AG04449 (cell line): ENCODE data around the gene TAF10.

ENCODE experiments used
- CTCF ChIA-PET: fragments of 350-600 bp; formaldehyde crosslinking; extraction: SDS; loops from one replicate; lab custom pipeline; 2021; ENCODE audit warnings: antibody characterized with exemption; lab: Yijun Ruan, JAX
- POLR2A ChIA-PET: fragments of 400-600, 350-600 bp; formaldehyde crosslinking; extraction: SDS; loops from one replicate; lab custom pipeline; 2020; ENCODE audit warnings: antibody characterized with exemption, inconsistent platforms; lab: Yijun Ruan, JAX
- DNase-seq: peaks from one replicate; pipeline ENCODE4 v3.0.0-alpha.2; 2010; ENCODE audit warnings: low read depth, low spot score
- H3K4me3 ChIP-seq: 2 replicates; pipeline ENCODE4 v1.5.1; 2011; ENCODE audit warnings: low read depth, mild to moderate bottlenecking, control low read depth, low read length
- CTCF ChIP-seq: IDR thresholded peaks from one replicate; pipeline ENCODE4 v1.5.1; 2011; ENCODE audit warnings: mild to moderate bottlenecking, moderate library complexity, low read length, control low read depth, inconsistent platforms; ENCODE audit not compliant: insufficient read depth; ENCODE audit errors: missing control alignments

The TAF10 gene

GRCh38 chr11:6596239-6596877 lies 15.7 kb downstream of the TAF10 start:
- POLR2A ChIA-PET: no interaction called here

GRCh38 chr11:6594142-6594768 lies 17.8 kb downstream of the TAF10 start:
- ChIA-PET CTCF (interaction anchor here (0.6 to 1.4 kb wide), 5 partner anchors 14 to 215 kb away, joined by 3 to 5 read pairs (median 3); partner anchors contain the start of genes MRPL17 and TPP1), POLR2A (interaction anchor here (1.4 kb wide), 1 partner anchor 13 kb away, joined by 6 read pairs; no protein-coding TSS in a partner anchor)
- no peak for TF ChIP-seq CTCF
- H3K4me3 ChIP-seq: no peak overlapping the region
- no peak for DNase-seq

More at GRCh38 chr11:6596239-6596877, 15.7 kb downstream of the TAF10 start:
- H3K4me3 ChIP-seq: no peak overlapping the region
- CTCF ChIA-PET: interaction anchor here (0.8 to 1.6 kb wide), 5 partner anchors 9 to 88 kb away, joined by 3 to 4 read pairs (median 3); no protein-coding TSS in a partner anchor
- DNase-seq: no peak
- TF ChIP-seq CTCF: no peak

- CTCF ChIA-PET: interaction anchor here (2.2 kb wide), 1 partner anchor 57 kb away, joined by 6 read pairs; no protein-coding TSS in a partner anchor
- POLR2A ChIA-PET: no interaction called here
- no peak overlapping the region for H3K4me3 ChIP-seq
- TF ChIP-seq CTCF: no peak
- no peak for DNase-seq
These were observed 24.0 kb downstream of the TAF10 start for GRCh38 chr11:6588018-6588417.

GRCh38 chr11:6587360-6587953 lies 24.6 kb downstream of the TAF10 start:
- no peak for DNase-seq
- ChIA-PET CTCF (interaction anchor here (1.3 to 2.2 kb wide), 2 partner anchors 9 to 57 kb away, joined by 3 to 6 read pairs; no protein-coding TSS in a partner anchor), POLR2A (no interaction called here)

GRCh38 chr11:6586434-6587359 lies 25.3 kb downstream of the TAF10 start:
- no peak for DNase-seq
- no peak overlapping the region for H3K4me3 ChIP-seq
- no peak for TF ChIP-seq CTCF
- CTCF ChIA-PET: interaction anchor here (1.3 to 2.2 kb wide), 2 partner anchors 10 to 56 kb away, joined by 3 to 6 read pairs; no protein-coding TSS in a partner anchor
- POLR2A ChIA-PET: no interaction called here

More at GRCh38 chr11:6587360-6587953, 24.6 kb downstream of the TAF10 start:
- no peak overlapping the region for H3K4me3 ChIP-seq
- no peak for TF ChIP-seq CTCF
